ENCODE data around the gene LELP1.

LELP1 gene

GRCh38 chr1:153212201-153212600 lies 9.0 kb downstream of the LELP1 start:
- H3K4me2 ChIP-seq (ENCODE audit: low read length) = no peak overlapping the region
- TF ChIP-seq, protein P1, sequence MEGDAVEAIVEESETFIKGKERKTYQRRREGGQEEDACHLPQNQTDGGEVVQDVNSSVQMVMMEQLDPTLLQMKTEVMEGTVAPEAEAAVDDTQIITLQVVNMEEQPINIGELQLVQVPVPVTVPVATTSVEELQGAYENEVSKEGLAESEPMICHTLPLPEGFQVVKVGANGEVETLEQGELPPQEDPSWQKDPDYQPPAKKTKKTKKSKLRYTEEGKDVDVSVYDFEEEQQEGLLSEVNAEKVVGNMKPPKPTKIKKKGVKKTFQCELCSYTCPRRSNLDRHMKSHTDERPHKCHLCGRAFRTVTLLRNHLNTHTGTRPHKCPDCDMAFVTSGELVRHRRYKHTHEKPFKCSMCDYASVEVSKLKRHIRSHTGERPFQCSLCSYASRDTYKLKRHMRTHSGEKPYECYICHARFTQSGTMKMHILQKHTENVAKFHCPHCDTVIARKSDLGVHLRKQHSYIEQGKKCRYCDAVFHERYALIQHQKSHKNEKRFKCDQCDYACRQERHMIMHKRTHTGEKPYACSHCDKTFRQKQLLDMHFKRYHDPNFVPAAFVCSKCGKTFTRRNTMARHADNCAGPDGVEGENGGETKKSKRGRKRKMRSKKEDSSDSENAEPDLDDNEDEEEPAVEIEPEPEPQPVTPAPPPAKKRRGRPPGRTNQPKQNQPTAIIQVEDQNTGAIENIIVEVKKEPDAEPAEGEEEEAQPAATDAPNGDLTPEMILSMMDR (IDR thresholded peaks at IDR 0.05; ENCODE audit: low read depth, low read length, poor library complexity, severe bottlenecking) = no peak
- no peak for TF ChIP-seq EZH2phosphoT487 (IDR thresholded peaks at IDR 0.05; ENCODE audit: borderline replicate concordance, low read length)
- H3F3A ChIP-seq (ENCODE audit: control insufficient read depth, insufficient read depth) = no peaks in the 10 kb centered on the region
- H3K9me2 ChIP-seq (replicated peaks; ENCODE audit: control insufficient read depth, low read length) = no peaks in the 10 kb centered on the region
- no peaks in the 10 kb centered on the region for H3K27me3 ChIP-seq (ENCODE audit: control insufficient read depth, low read length)
- H3K36me3 ChIP-seq (ENCODE audit: control insufficient read depth, low read length) = no peaks in the 10 kb centered on the region
- no peaks in the 10 kb centered on the region for H3K4me1 ChIP-seq (ENCODE audit: control insufficient read depth, low read length)
- no peaks in the 10 kb centered on the region for H3K79me2 ChIP-seq (ENCODE audit: control insufficient read depth, low read length)
- H3K4me3 ChIP-seq (ENCODE audit: low read length) = no peak overlapping the region
- no peaks in the 10 kb centered on the region for H4K20me1 ChIP-seq (ENCODE audit: control insufficient read depth, insufficient read depth, low read depth, low read length)
- no peaks in the 10 kb centered on the region for H3K9me3 ChIP-seq (ENCODE audit: control insufficient read depth, insufficient read depth, low read length)
- no peak overlapping the region for H3K27ac ChIP-seq (ENCODE audit: low read depth, low read length)

GRCh38 chr1:153213519-153213918 lies 10.3 kb downstream of the LELP1 start:
- Histone ChIP-seq H3K9me3 (ENCODE audit: control insufficient read depth, insufficient read depth, low read length) (no peaks in the 10 kb centered on the region), H3K27me3 (ENCODE audit: control insufficient read depth, low read length) (no peaks in the 10 kb centered on the region), H3K9me2 (replicated peaks; ENCODE audit: control insufficient read depth, low read length) (no peaks in the 10 kb centered on the region), H3K36me3 (ENCODE audit: control insufficient read depth, low read length) (no peaks in the 10 kb centered on the region), H3K27ac (ENCODE audit: low read depth, low read length) (no peak overlapping the region), H3K4me1 (ENCODE audit: control insufficient read depth, low read length) (no peaks in the 10 kb centered on the region), H3K4me3 (ENCODE audit: low read length) (no peak overlapping the region), H4K20me1 (ENCODE audit: control insufficient read depth, insufficient read depth, low read depth, low read length) (no peaks in the 10 kb centered on the region), H3K4me2 (ENCODE audit: low read length) (no peak overlapping the region), H3F3A (ENCODE audit: control insufficient read depth, insufficient read depth) (no peaks in the 10 kb centered on the region), H3K79me2 (ENCODE audit: control insufficient read depth, low read length) (no peaks in the 10 kb centered on the region)
- TF ChIP-seq, protein P1 (IDR thresholded peaks at IDR 0.05; ENCODE audit: low read depth, low read length, poor library complexity, severe bottlenecking) = no peak
- no peak for TF ChIP-seq EZH2phosphoT487 (IDR thresholded peaks at IDR 0.05; ENCODE audit: borderline replicate concordance, low read length)

DNA sequence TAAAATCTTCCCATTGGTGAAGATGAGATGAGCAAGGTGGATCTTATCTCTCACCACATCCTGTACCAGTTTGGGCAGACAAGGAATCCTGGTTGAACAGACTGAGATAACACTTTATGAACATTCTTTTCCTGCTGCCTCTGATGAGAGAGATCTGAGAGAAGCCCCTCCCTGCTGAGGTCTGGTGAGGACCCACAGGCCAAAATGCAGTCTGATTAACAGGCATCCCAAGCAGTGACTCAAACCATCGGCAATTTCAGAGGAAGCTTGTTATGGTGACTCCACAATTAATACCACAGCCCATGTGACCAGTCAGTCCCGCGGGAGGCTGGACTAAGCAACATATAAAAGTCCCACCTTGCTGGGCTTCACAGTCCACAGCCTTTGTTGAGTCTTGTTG lies 14.0 kb downstream of the LELP1 start, which contains the start of gene PRR9:
Gene PRR9, plus strand, starts transcription at position 373 of the 400 bp plus-strand sequence. CDS start 561 bp downstream, outside the sequence.
- Histone ChIP-seq H3F3A (ENCODE audit: control insufficient read depth, insufficient read depth) (no peaks in the 10 kb centered on the region), H4K20me1 (ENCODE audit: control insufficient read depth, insufficient read depth, low read depth, low read length) (no peaks in the 10 kb centered on the region)
- TF ChIP-seq, protein P1 (IDR thresholded peaks at IDR 0.05; ENCODE audit: low read depth, low read length, poor library complexity, severe bottlenecking) = no peak
- no peak for TF ChIP-seq EZH2phosphoT487 (IDR thresholded peaks at IDR 0.05; ENCODE audit: borderline replicate concordance, low read length)

More for the DNA sequence above, 14.0 kb downstream of the LELP1 start, which contains the start of gene PRR9:
- Histone ChIP-seq H3K9me3 (ENCODE audit: control insufficient read depth, insufficient read depth, low read length) (no peaks in the 10 kb centered on the region), H3K9me2 (replicated peaks; ENCODE audit: control insufficient read depth, low read length) (no peaks in the 10 kb centered on the region), H3K36me3 (ENCODE audit: control insufficient read depth, low read length) (no peaks in the 10 kb centered on the region), H3K27me3 (ENCODE audit: control insufficient read depth, low read length) (no peaks in the 10 kb centered on the region), H3K4me1 (ENCODE audit: control insufficient read depth, low read length) (no peaks in the 10 kb centered on the region), H3K4me3 (ENCODE audit: low read length) (no peak within 1 kb of the TSS), H3K79me2 (ENCODE audit: control insufficient read depth, low read length) (no peaks in the 10 kb centered on the region), H3K4me2 (ENCODE audit: low read length) (no peak within 1 kb of the TSS), H3K27ac (ENCODE audit: low read depth, low read length) (no peak within 1 kb of the TSS)

Data from DOHH2 (cell line).